Erythroblast (primary cell): ENCODE measurements around the gene MGLL.

ENCODE experiments used
- DNase-seq, 2 experiments: peaks; one replicate each; lab custom pipeline; 2025; lab: John Stamatoyannopoulos, UW
- GATA1 ChIP-seq: IDR thresholded peaks from 2 replicates; pipeline ENCODE4 v1.6.1; 2011; ENCODE audit warnings: low read depth, mild to moderate bottlenecking, control low read depth, low read length, moderate library complexity
- POLR2A ChIP-seq: IDR thresholded peaks from 2 replicates; pipeline ENCODE4 v1.6.1; 2011; ENCODE audit warnings: mild to moderate bottlenecking, low read length

The MGLL gene

GRCh38 chr3:127786353-127787070 is 35.8 kb downstream of the MGLL start:
- no peak for DNase-seq

GRCh38 chr3:127785711-127786265 is 36.5 kb downstream of the MGLL start:
- TF ChIP-seq GATA1 (no peak), POLR2A (no peak)
- no peak for DNase-seq

More at GRCh38 chr3:127786353-127787070, 35.8 kb downstream of the MGLL start:
- TF ChIP-seq POLR2A (no peak), GATA1 (no peak)

- no peak for TF ChIP-seq GATA1
- no peak for TF ChIP-seq POLR2A
- no peak for DNase-seq
Observed at GRCh38 chr3:127784865-127785710, 37.2 kb downstream of the MGLL start.

GRCh38 chr3:127784283-127784682 is 38.0 kb downstream of the MGLL start:
- no peak for TF ChIP-seq GATA1
- TF ChIP-seq POLR2A = no peak

GRCh38 chr3:127783642-127784160 is 38.6 kb downstream of the MGLL start:
- TF ChIP-seq GATA1 (no peak), POLR2A (no peak)
- DNase-seq = no peak

More at GRCh38 chr3:127784283-127784682, 38.0 kb downstream of the MGLL start:
- DNase-seq = no peak

GRCh38 chr3:127783166-127783565 is 39.1 kb downstream of the MGLL start:
- DNase-seq = no peak
- no peak for TF ChIP-seq POLR2A
- no peak for TF ChIP-seq GATA1

- TF ChIP-seq POLR2A (no peak), GATA1 (no peak)
- DNase-seq = no peak
Observed at GRCh38 chr3:127781411-127782001, 40.8 kb downstream of the MGLL start.

- TF ChIP-seq POLR2A (no peak), GATA1 (no peak)
- DNase-seq = no peak
Observed at GRCh38 chr3:127780536-127781400, 41.5 kb downstream of the MGLL start.

- TF ChIP-seq GATA1 (no peak), POLR2A (no peak)
- no peak for DNase-seq
Observed at GRCh38 chr3:127779747-127780146, 42.6 kb downstream of the MGLL start.

GRCh38 chr3:127777921-127778656 is 44.2 kb downstream of the MGLL start:
- TF ChIP-seq POLR2A = no peak
- TF ChIP-seq GATA1 = no peak
- no peak for DNase-seq

GRCh38 chr3:127777332-127777731 is 45.0 kb downstream of the MGLL start:
- no peak for TF ChIP-seq POLR2A
- TF ChIP-seq GATA1 = no peak
- no peak for DNase-seq

GRCh38 chr3:127776347-127776746 is 46.0 kb downstream of the MGLL start:
- no peak for DNase-seq
- TF ChIP-seq GATA1 (no peak), POLR2A (no peak)
